Body of pancreas (tissue), 4 donors: ENCODE data around the gene QRFP. TPM values are rescaled to one million over a fixed set of nuclear protein-coding genes. Genes with fewer than 3 reads are reported as not detected.
A peak's percentile ranks its signal among the peaks of the same experiment; 100 is the strongest.

Source experiments
- ATAC-seq: fragments of 150-250 bp; one replicate; pipeline ENCODE4 v1.9.1; 2016
- DNase-seq, 4 donors: peaks; one replicate each; pipeline ENCODE4 v3.0.0-alpha.2; 2019
- H3K27ac ChIP-seq, 4 donors: fragments of 200-600 bp; sonication (generic); 1 replicate in 3 of 4; 2 replicates in 1 of 4; pipeline versions ENCODE4 v1.5.1 to v1.6.1; 2016 to 2019; ENCODE audit warnings: mild to moderate bottlenecking in 1 of 4, mixed read lengths in 1 of 4, moderate library complexity in 1 of 4
- H3K27me3 ChIP-seq, 2 donors: fragments of 200-600 bp; sonication (generic); one replicate each; pipeline ENCODE4 v1.6.0; 2016; ENCODE audit warnings: mild to moderate bottlenecking in 1 of 2
- H3K36me3 ChIP-seq, 2 donors: fragments of 200-600 bp; sonication (generic); replicated peaks in 1 of 2; 2 replicates each; pipeline ENCODE4 v1.5.1; 2016; ENCODE audit warnings: low read depth in 2 of 2; ENCODE audit not compliant: insufficient read depth in 1 of 2
- H3K4me1 ChIP-seq: fragments of 200-600 bp; sonication (generic); one replicate; pipeline ENCODE4 v1.6.0; 2016
- H3K4me3 ChIP-seq, 2 donors: fragments of 200-600 bp; sonication (generic); 1 replicate in 1 of 2; 2 replicates in 1 of 2; pipeline ENCODE4 v1.5.1; 2016 to 2019
- H3K9me3 ChIP-seq, 3 donors: fragments of 200-600 bp; sonication (generic); 1 replicate in 2 of 3; 2 replicates in 1 of 3; pipeline ENCODE4 v1.5.1; 2016
- POLR2A ChIP-seq, 3 donors: fragments of 450-650 bp; IDR thresholded peaks; one replicate each; pipeline ENCODE4 v1.6.1; 2016; ENCODE audit warnings: antibody characterized with exemption in 3 of 3, mild to moderate bottlenecking in 2 of 3
- WGBS, 2 donors: methylation state at CpG; one replicate each; pipeline ENCODE4 v1.1.5; 2017; 5-methylcytosine and 5-hydroxymethylcytosine counted together
- intact Hi-C: fragments of 100-400 bp; cut with DNase I; formaldehyde crosslinking; loops from one replicate; pipeline ENCODE4 v1.15.1; 2023
- total RNA-seq, 2 donors: library from RNA; depleted of rRNA; stranded (reverse); fragments of >200 nt; gene quantifications; one replicate each; pipeline ENCODE4 v1.1.0, GENCODE V29; 2016
- TF ChIP-seq, protein P1 (sequence below), 7 experiments: fragments of 450-650 bp in 4 of 7; fragments of 200-600 bp in 3 of 7; sonication (generic) in 3 of 7; IDR thresholded peaks; one replicate each; pipeline ENCODE4 v1.5.1; 2016 to 2019; ENCODE audit warnings: antibody characterized with exemption in 7 of 7

QRFP gene
- total RNA-seq, 2 donors from 2014 or later, result not detected

DNA sequence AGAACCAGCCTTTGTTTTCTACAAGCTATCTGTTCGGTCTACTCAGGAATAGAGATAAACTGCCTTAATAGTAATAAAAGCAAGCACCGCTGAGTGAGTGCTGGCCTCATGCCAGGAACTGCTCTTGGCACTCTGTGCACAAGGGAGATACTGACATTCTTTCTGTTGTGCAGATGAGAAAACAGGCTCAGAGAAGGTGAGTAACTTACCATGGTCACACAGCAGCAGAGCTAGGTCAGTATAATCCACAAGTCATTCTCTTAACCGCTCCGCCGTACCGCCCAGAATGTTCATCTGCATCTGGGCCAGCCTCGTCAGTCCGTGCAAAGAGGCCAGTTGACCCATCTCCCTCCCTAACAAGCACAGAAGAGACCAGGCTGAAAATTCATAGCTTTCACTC lies 27.4 kb downstream of the QRFP start:
- peak; percentile 45 to 64 (median 51) for DNase-seq
- Histone ChIP-seq H3K4me1 (peaks cover 20% of the 10 kb centered on the region), H3K4me3 (no peak overlapping the region), H3K9me3 (no peaks in the 10 kb centered on the region), H3K27me3 (no peaks in the 10 kb centered on the region), H3K27ac (no peak overlapping the region), H3K36me3 (no peaks in the 10 kb centered on the region)
- intact Hi-C loops, result loop anchor here (5.0 kb wide), 1 partner anchor 73 kb away; no protein-coding TSS in a partner anchor
- ATAC-seq, result no peak
- TF ChIP-seq, protein P1, sequence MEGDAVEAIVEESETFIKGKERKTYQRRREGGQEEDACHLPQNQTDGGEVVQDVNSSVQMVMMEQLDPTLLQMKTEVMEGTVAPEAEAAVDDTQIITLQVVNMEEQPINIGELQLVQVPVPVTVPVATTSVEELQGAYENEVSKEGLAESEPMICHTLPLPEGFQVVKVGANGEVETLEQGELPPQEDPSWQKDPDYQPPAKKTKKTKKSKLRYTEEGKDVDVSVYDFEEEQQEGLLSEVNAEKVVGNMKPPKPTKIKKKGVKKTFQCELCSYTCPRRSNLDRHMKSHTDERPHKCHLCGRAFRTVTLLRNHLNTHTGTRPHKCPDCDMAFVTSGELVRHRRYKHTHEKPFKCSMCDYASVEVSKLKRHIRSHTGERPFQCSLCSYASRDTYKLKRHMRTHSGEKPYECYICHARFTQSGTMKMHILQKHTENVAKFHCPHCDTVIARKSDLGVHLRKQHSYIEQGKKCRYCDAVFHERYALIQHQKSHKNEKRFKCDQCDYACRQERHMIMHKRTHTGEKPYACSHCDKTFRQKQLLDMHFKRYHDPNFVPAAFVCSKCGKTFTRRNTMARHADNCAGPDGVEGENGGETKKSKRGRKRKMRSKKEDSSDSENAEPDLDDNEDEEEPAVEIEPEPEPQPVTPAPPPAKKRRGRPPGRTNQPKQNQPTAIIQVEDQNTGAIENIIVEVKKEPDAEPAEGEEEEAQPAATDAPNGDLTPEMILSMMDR (IDR thresholded peaks at IDR 0.05), result no peak
- no peak for TF ChIP-seq POLR2A (IDR thresholded peaks at IDR 0.05)
- 74 to 75% methylated on average over 8 of the region's 8 CpGs for WGBS, 2 donors

DNA sequence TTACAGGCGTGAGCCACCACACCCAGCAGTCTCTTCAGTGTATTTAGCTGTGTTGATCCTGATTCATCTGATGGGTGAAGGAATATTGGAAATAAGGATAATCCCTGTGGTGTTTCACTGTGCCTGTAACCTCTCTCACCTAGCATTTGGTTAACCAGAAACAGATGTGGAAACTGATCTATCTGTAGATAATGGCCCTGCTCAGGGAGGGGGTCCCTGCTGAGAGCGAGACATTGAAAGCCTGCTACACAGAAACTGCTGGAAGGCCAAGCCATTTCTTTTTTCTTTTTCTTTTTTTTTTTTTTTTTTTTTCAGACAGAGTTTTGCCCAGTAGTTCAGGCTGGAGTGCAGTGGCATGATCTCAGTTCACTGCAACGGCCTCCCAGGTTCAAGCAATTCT lies 28.4 kb downstream of the QRFP start:
- ATAC-seq (no peak), DNase-seq (no peak)
- WGBS, 2 donors, result 91 to 100% methylated on average over 3 of the region's 3 CpGs
- Histone ChIP-seq H3K4me1 (peaks cover 17% of the 10 kb centered on the region), H3K4me3 (no peak overlapping the region), H3K36me3 (no peaks in the 10 kb centered on the region), H3K27ac (no peak overlapping the region), H3K9me3 (no peaks in the 10 kb centered on the region), H3K27me3 (no peaks in the 10 kb centered on the region)
- intact Hi-C loops, result loop anchor here (5.0 kb wide), 1 partner anchor 74 kb away; no protein-coding TSS in a partner anchor
- TF ChIP-seq POLR2A (IDR thresholded peaks at IDR 0.05), result no peak
- TF ChIP-seq, protein P1 (IDR thresholded peaks at IDR 0.05), result no peak

DNA sequence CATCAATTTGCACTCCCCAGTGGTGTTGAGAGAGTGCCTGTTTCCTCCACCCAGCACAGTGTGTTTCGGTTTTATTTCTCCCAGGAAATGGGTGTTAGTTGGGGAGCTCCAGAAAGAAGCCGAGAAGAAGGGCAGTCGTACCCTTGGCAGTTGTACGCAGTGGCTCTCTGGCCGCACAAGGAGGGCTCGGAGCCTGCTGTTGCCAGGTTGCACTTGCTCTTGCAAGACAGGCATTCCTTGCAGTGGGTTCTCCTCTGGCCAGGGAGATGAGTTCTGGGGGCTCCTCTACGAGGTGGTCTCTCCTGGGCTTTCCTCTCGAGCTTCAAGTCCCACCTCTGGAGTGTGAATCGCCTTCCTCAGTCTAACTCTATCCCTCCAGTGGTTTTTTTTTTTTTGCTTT lies 29.1 kb downstream of the QRFP start:
- H3K27ac ChIP-seq, result no peak overlapping the region
- TF ChIP-seq POLR2A (IDR thresholded peaks at IDR 0.05), result no peak
- intact Hi-C loops, result loop anchor here (5.0 kb wide), 1 partner anchor 75 kb away; no protein-coding TSS in a partner anchor
- H3K27me3 ChIP-seq, result no peaks in the 10 kb centered on the region
- H3K9me3 ChIP-seq, result no peaks in the 10 kb centered on the region
- WGBS, 2 donors, result 89 to 90% methylated on average over 9 of the region's 9 CpGs
- H3K36me3 ChIP-seq, result no peaks in the 10 kb centered on the region
- peaks cover 11% of the 10 kb centered on the region for H3K4me1 ChIP-seq
- H3K4me3 ChIP-seq, result no peak overlapping the region
- ATAC-seq (no peak), DNase-seq (no peak)

DNA sequence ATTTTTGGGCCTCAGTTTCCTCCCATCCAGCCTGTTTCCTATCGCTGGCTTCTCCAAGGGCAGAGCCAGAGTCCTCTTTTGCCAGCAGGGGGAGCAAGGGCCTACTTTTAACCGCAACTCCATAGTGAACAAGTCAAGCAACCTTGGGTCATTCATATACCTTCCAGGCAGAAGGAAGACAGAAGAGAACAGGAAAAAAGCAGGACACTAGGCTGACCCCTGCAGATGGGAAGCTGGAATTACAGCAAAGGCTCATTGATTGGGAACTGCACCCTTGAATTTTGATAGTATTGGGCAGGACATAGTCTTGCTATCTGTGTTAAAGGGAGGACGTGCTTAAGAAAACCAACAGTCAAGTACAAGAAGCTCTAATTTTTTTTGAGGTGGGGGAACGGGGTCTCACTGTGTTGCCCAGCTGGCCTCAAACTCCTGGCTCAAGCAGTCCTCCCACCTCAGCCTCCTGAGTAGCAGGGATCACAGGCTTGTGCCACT lies 30.1 kb downstream of the QRFP start:
- H3K27ac ChIP-seq, result no peak overlapping the region
- peak; percentile 95 for ATAC-seq

DNA sequence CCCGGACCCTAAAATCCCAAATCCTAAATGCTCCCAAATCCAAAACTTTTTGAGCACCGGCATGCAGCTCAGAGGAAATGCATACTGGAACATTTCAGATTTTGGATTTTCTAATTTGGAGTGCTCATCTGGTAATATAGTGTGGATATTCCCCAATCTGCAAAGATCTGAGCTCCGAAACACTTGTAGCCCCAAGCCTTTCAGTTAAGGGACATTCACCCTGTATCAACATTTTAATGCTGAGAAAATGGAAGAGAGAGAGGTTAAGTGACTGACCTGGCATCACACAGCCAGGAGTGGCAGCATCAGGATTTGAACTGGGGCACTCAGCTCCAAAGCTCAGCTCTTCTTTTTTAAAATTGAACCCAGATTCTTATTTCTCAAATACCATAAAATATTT lies 30.7 kb downstream of the QRFP start:
- Histone ChIP-seq H3K9me3 (no peaks in the 10 kb centered on the region), H3K4me1 (peaks cover 9% of the 10 kb centered on the region), H3K27ac (no peak overlapping the region), H3K36me3 (no peaks in the 10 kb centered on the region), H3K27me3 (no peaks in the 10 kb centered on the region), H3K4me3 (no peak overlapping the region)
- ATAC-seq (no peak), DNase-seq (no peak)
- no peak for TF ChIP-seq POLR2A (IDR thresholded peaks at IDR 0.05)
- TF ChIP-seq, protein P1 (IDR thresholded peaks at IDR 0.05), result no peak
- intact Hi-C loops, result loop anchor here (5.0 kb wide), 1 partner anchor 76 kb away; no protein-coding TSS in a partner anchor
- WGBS, 2 donors, result 89 to 90% methylated on average over 3 of the region's 3 CpGs

More for the DNA sequence above, 30.1 kb downstream of the QRFP start:
- H3K4me3 ChIP-seq, result no peak overlapping the region
- peak; percentile 84 to 90 (median 88) for DNase-seq
- H3K4me1 ChIP-seq, result peaks cover 9% of the 10 kb centered on the region
- H3K9me3 ChIP-seq, result no peaks in the 10 kb centered on the region
- 36 to 39% methylated on average over 4 of the region's 4 CpGs for WGBS, 2 donors
- TF ChIP-seq, protein P1 (IDR thresholded peaks at IDR 0.05), result peak; percentile 84 to 98 (median 95)
- no peak for TF ChIP-seq POLR2A (IDR thresholded peaks at IDR 0.05)
- no peaks in the 10 kb centered on the region for H3K36me3 ChIP-seq
- intact Hi-C loops, result loop anchor here (5.0 kb wide), 1 partner anchor 76 kb away; no protein-coding TSS in a partner anchor
- H3K27me3 ChIP-seq, result no peaks in the 10 kb centered on the region
